Mucosa of descending colon (tissue), 3 donors: Measurements from ENCODE around the gene FLOT2. TPM values are rescaled to one million over a fixed set of nuclear protein-coding genes. Genes with fewer than 3 reads are reported as not detected.

Source experiments
- ATAC-seq: fragments of 200-7000 bp; cut with Tn5 transposase; one replicate; pipeline ENCODE4 v1.9.1; 2020; ENCODE audit warnings: mild to moderate bottlenecking, moderate library complexity
- DNase-seq, 3 donors: peaks; one replicate each; pipeline ENCODE4 v3.0.0-alpha.2; 2020
- H3K36me3 ChIP-seq: fragments of 200-600 bp; one replicate; pipeline ENCODE4 v1.8.0; 2021; ENCODE audit warnings: low read depth, mild to moderate bottlenecking
- H3K4me1 ChIP-seq: fragments of 200-600 bp; one replicate; pipeline ENCODE4 v1.8.0; 2021; ENCODE audit warnings: low read depth, mild to moderate bottlenecking
- H3K4me3 ChIP-seq: fragments of 200-600 bp; one replicate; pipeline ENCODE4 v1.8.0; 2021; ENCODE audit warnings: mild to moderate bottlenecking
- H3K9me3 ChIP-seq: fragments of 200-600 bp; one replicate; pipeline ENCODE4 v1.8.0; 2021; ENCODE audit warnings: mild to moderate bottlenecking
- CTCF ChIP-seq: fragments of 200-600 bp; IDR thresholded peaks from one replicate; pipeline ENCODE4 v1.8.0; 2022; ENCODE audit warnings: antibody characterized with exemption, mild to moderate bottlenecking
- intact Hi-C, 2 donors: fragments of 100-400 bp; cut with DNase I in 1 of 2; cut with micrococcal nuclease in 1 of 2; formaldehyde crosslinking; loops; one replicate each; pipeline versions ENCODE4 v1.11.0 to v1.11.1; 2022; cut with DNase I, micrococcal nuclease
- total RNA-seq, 3 donors: library from RNA; stranded (reverse); fragmentation: NEBNext Ultra II Directional in 2 of 3; extraction: Animal tissue kit (Norgen Biotek cat#: 25700) in 2 of 3; gene quantifications; one replicate each; pipeline versions ENCODE4 v1.2.1 to v1.2.4, GENCODE V29; 2021 to 2023
- donor health status: DM: no; HTN: no; CAD: no; lungs with moderate emphysema.
- donor health status: DM: no; HTN: no; CAD: no.
- donor health status: DM: no; HTN: yes; CAD: no.

The FLOT2 gene
- total RNA-seq, 3 donors from 2014 or later, result 87.9 to 98.0 (median 89.8) TPM

- ATAC-seq, result no peak
These were observed 12.2 kb downstream of the FLOT2 start for GRCh38 chr17:28885363-28885762.

GRCh38 chr17:28883967-28884702, 13.4 kb downstream of the FLOT2 start:
- no peak for ATAC-seq

More at GRCh38 chr17:28885363-28885762, 12.2 kb downstream of the FLOT2 start:
- DNase-seq, result no peak
- intact Hi-C loops, result no loop called here
- Histone ChIP-seq H3K9me3 (no peaks in the 10 kb centered on the region), H3K4me3 (no peak overlapping the region), H3K4me1 (no peaks in the 10 kb centered on the region), H3K36me3 (no peaks in the 10 kb centered on the region)
- TF ChIP-seq CTCF, result no peak

GRCh38 chr17:28882154-28882895, 15.2 kb downstream of the FLOT2 start:
- DNase-seq, result no peak
- intact Hi-C loops, result no loop called here
- no peaks in the 10 kb centered on the region for H3K4me1 ChIP-seq
- no peak for ATAC-seq
- no peaks in the 10 kb centered on the region for H3K9me3 ChIP-seq
- no peak for TF ChIP-seq CTCF
- H3K4me3 ChIP-seq, result no peak overlapping the region
- no peaks in the 10 kb centered on the region for H3K36me3 ChIP-seq

More at GRCh38 chr17:28883967-28884702, 13.4 kb downstream of the FLOT2 start:
- Histone ChIP-seq H3K36me3 (no peaks in the 10 kb centered on the region), H3K9me3 (no peaks in the 10 kb centered on the region), H3K4me3 (no peak overlapping the region), H3K4me1 (no peaks in the 10 kb centered on the region)
- intact Hi-C loops, result no loop called here
- TF ChIP-seq CTCF, result no peak
- DNase-seq, result no peak

- no peak for ATAC-seq
- no peak overlapping the region for H3K4me3 ChIP-seq
- TF ChIP-seq CTCF, result no peak
These were observed 15.9 kb downstream of the FLOT2 start for GRCh38 chr17:28881533-28882056.

GRCh38 chr17:28880572-28880945, 17.0 kb downstream of the FLOT2 start:
- DNase-seq (no peak), ATAC-seq (no peak)
- no peak for TF ChIP-seq CTCF
- H3K4me1 ChIP-seq, result no peaks in the 10 kb centered on the region
- H3K36me3 ChIP-seq, result no peaks in the 10 kb centered on the region
- no peaks in the 10 kb centered on the region for H3K9me3 ChIP-seq
- intact Hi-C loops, result no loop called here
- H3K4me3 ChIP-seq, result no peak overlapping the region

More at GRCh38 chr17:28881533-28882056, 15.9 kb downstream of the FLOT2 start:
- no peaks in the 10 kb centered on the region for H3K9me3 ChIP-seq
- no peaks in the 10 kb centered on the region for H3K36me3 ChIP-seq
- intact Hi-C loops, result no loop called here
- DNase-seq, result no peak
- no peaks in the 10 kb centered on the region for H3K4me1 ChIP-seq
